Astrocyte (in vitro differentiated cells and primary cell): ENCODE results near the gene SNX2. TPM values are rescaled to one million over a fixed set of nuclear protein-coding genes. Genes with fewer than 3 reads are reported as not detected.

Source experiments
- DNase-seq: peaks from one replicate; pipeline ENCODE4 v3.0.0-alpha.2; 2010; ENCODE audit warnings: low read depth
- FAIRE-seq: peaks from 2 replicates; lab custom pipeline; 2011; peaks lifted over from hg19 to GRCh38; lab: Jason Lieb, UNC
- H2AFZ ChIP-seq: 2 replicates; pipeline ENCODE4 v1.6.0; 2012; ENCODE audit warnings: low read depth, low read length, inconsistent platforms
- H3K27ac ChIP-seq: 2 replicates; pipeline ENCODE4 v1.5.1; 2011; ENCODE audit warnings: low read depth, low read length, inconsistent platforms
- H3K27me3 ChIP-seq: 2 replicates; pipeline ENCODE4 v1.6.0; 2011; ENCODE audit warnings: low read length, inconsistent platforms; ENCODE audit not compliant: insufficient read depth
- H3K36me3 ChIP-seq: 2 replicates; pipeline ENCODE4 v1.5.1; 2011; ENCODE audit warnings: low read length, inconsistent platforms; ENCODE audit not compliant: insufficient read depth
- H3K4me1 ChIP-seq: 2 replicates; pipeline ENCODE4 v1.5.1; 2011; ENCODE audit warnings: low read length, inconsistent platforms; ENCODE audit not compliant: insufficient read depth
- H3K4me2 ChIP-seq: 2 replicates; pipeline ENCODE4 v1.6.0; 2012; ENCODE audit warnings: low read length, inconsistent platforms
- H3K4me3 ChIP-seq: 2 replicates; pipeline ENCODE4 v1.5.1; 2011; ENCODE audit warnings: low read depth, mild to moderate bottlenecking, low read length, inconsistent platforms; ENCODE audit not compliant: insufficient read depth
- H3K79me2 ChIP-seq: 2 replicates; pipeline ENCODE4 v1.6.0; 2012; ENCODE audit warnings: mild to moderate bottlenecking, low read length, inconsistent platforms; ENCODE audit not compliant: insufficient read depth
- H3K9ac ChIP-seq: 2 replicates; pipeline ENCODE4 v1.6.0; 2012; ENCODE audit warnings: mild to moderate bottlenecking, low read length, inconsistent platforms
- H3K9me3 ChIP-seq: 2 replicates; pipeline ENCODE4 v1.5.1; 2012; ENCODE audit warnings: low read depth, mild to moderate bottlenecking, low read length, inconsistent platforms; ENCODE audit not compliant: insufficient read depth
- H4K20me1 ChIP-seq: 2 replicates; pipeline ENCODE4 v1.6.0; 2012; ENCODE audit warnings: low read length, inconsistent platforms; ENCODE audit not compliant: insufficient read depth
- H3K27ac Mint-ChIP-seq: one replicate; pipeline ENCODE4 v1.8.0; 2021; ENCODE audit warnings: mild to moderate bottlenecking, mixed read lengths; ENCODE audit not compliant: unreplicated experiment
- H3K27me3 Mint-ChIP-seq: one replicate; pipeline ENCODE4 v1.8.0; 2021; ENCODE audit warnings: low read depth, mixed read lengths; ENCODE audit not compliant: unreplicated experiment
- H3K36me3 Mint-ChIP-seq: one replicate; pipeline ENCODE4 v1.8.0; 2021; ENCODE audit warnings: low read depth, mixed read lengths; ENCODE audit not compliant: unreplicated experiment
- H3K4me1 Mint-ChIP-seq: one replicate; pipeline ENCODE4 v1.8.0; 2021; ENCODE audit warnings: low read depth, mixed read lengths; ENCODE audit not compliant: unreplicated experiment
- H3K4me3 Mint-ChIP-seq: one replicate; pipeline ENCODE4 v1.8.0; 2021; ENCODE audit warnings: mild to moderate bottlenecking, moderate library complexity, mixed read lengths; ENCODE audit not compliant: unreplicated experiment
- H3K9me3 Mint-ChIP-seq: one replicate; pipeline ENCODE4 v1.8.0; 2021; ENCODE audit warnings: mild to moderate bottlenecking, mixed read lengths; ENCODE audit not compliant: unreplicated experiment
- CTCF ChIP-seq: IDR thresholded peaks from 2 replicates; pipeline ENCODE4 v1.5.1; 2011; ENCODE audit warnings: low read depth, mild to moderate bottlenecking, inconsistent platforms, low read length, moderate library complexity; ENCODE audit not compliant: insufficient read depth
- EZH2 ChIP-seq: IDR thresholded peaks from 2 replicates; pipeline ENCODE4 v1.6.1; 2012; ENCODE audit warnings: mild to moderate bottlenecking, low read length, inconsistent platforms; ENCODE audit not compliant: insufficient read depth
- total RNA-seq: library from RNA; stranded (reverse); gene quantifications from 2 replicates; pipeline ENCODE4 v1.2.1, GENCODE V29; 2021

Gene SNX2
- total RNA-seq, 1 donor from 2014 or later = 87.2 TPM

GRCh38 chr5:122781465-122781864, 6.6 kb downstream of the SNX2 start:
- FAIRE-seq (no peak), DNase-seq (no peak)
- Histone ChIP-seq H3K4me2 (no peak overlapping the region), H3K27ac (no peak overlapping the region), H3K4me3 (no peak overlapping the region), H3K36me3 (no peaks in the 10 kb centered on the region), H4K20me1 (peaks cover 26% of the 10 kb centered on the region), H3K9ac (no peak overlapping the region), H3K27me3 (no peaks in the 10 kb centered on the region), H3K9me3 (peaks cover 3% of the 10 kb centered on the region), H2AFZ (no peak overlapping the region), H3K4me1 (no peaks in the 10 kb centered on the region), H3K79me2 (peaks cover 89% of the 10 kb centered on the region)
- H3K27me3 Mint-ChIP-seq = no peaks in the 10 kb centered on the region
- H3K4me1 Mint-ChIP-seq = peaks cover 3% of the 10 kb centered on the region
- H3K4me3 Mint-ChIP-seq = no peak overlapping the region
- H3K27ac Mint-ChIP-seq = no peak overlapping the region
- H3K36me3 Mint-ChIP-seq = peaks cover 4% of the 10 kb centered on the region
- TF ChIP-seq EZH2 (no peak), CTCF (no peak)
- no peaks in the 10 kb centered on the region for H3K9me3 Mint-ChIP-seq

- H3K36me3 ChIP-seq = no peaks in the 10 kb centered on the region
- H3K36me3 Mint-ChIP-seq = peaks cover 8% of the 10 kb centered on the region
- no peak overlapping the region for H3K4me3 ChIP-seq
- no peak overlapping the region for H3K27ac ChIP-seq
- H3K4me2 ChIP-seq = no peak overlapping the region
- peaks cover 81% of the 10 kb centered on the region for H3K79me2 ChIP-seq
- H3K9ac ChIP-seq = no peak overlapping the region
- FAIRE-seq (no peak), DNase-seq (no peak)
- H3K9me3 ChIP-seq = peaks cover 3% of the 10 kb centered on the region
- no peaks in the 10 kb centered on the region for H3K4me1 Mint-ChIP-seq
- no peak overlapping the region for H2AFZ ChIP-seq
- H3K27me3 ChIP-seq = no peaks in the 10 kb centered on the region
- H3K27ac Mint-ChIP-seq = no peak overlapping the region
- H4K20me1 ChIP-seq = peaks cover 39% of the 10 kb centered on the region
- H3K4me1 ChIP-seq = no peaks in the 10 kb centered on the region
- H3K9me3 Mint-ChIP-seq = no peaks in the 10 kb centered on the region
- no peaks in the 10 kb centered on the region for H3K27me3 Mint-ChIP-seq
- no peak overlapping the region for H3K4me3 Mint-ChIP-seq
- no peak for TF ChIP-seq EZH2
- TF ChIP-seq CTCF = no peak
These were observed 10.4 kb downstream of the SNX2 start for GRCh38 chr5:122785294-122785693.

- Mint-ChIP-seq H3K9me3 (no peaks in the 10 kb centered on the region), H3K36me3 (peaks cover 10% of the 10 kb centered on the region), H3K27ac (no peak overlapping the region), H3K4me1 (no peaks in the 10 kb centered on the region), H3K4me3 (no peak overlapping the region), H3K27me3 (no peaks in the 10 kb centered on the region)
- Histone ChIP-seq H3K36me3 (no peaks in the 10 kb centered on the region), H3K4me1 (no peaks in the 10 kb centered on the region), H3K4me2 (no peak overlapping the region), H3K27me3 (no peaks in the 10 kb centered on the region), H3K9me3 (peaks cover 3% of the 10 kb centered on the region), H3K79me2 (peaks cover 70% of the 10 kb centered on the region), H4K20me1 (peaks cover 42% of the 10 kb centered on the region), H2AFZ (no peak overlapping the region), H3K4me3 (no peak overlapping the region), H3K9ac (no peak overlapping the region), H3K27ac (no peak overlapping the region)
- TF ChIP-seq EZH2 (no peak), CTCF (no peak)
- FAIRE-seq (no peak), DNase-seq (no peak)
These were observed 13.5 kb downstream of the SNX2 start for GRCh38 chr5:122788371-122788770.
